Lung (tissue), 12 donors: Measurements from ENCODE around the gene CFAP58. TPM values are rescaled to one million over a fixed set of nuclear protein-coding genes. Genes with fewer than 3 reads are reported as not detected.

Experiments used
- ATAC-seq: fragments of 200-7000 bp; cut with Tn5 transposase; one replicate; pipeline ENCODE4 v1.9.1; 2020; ENCODE audit warnings: moderate number of reproducible peaks; ENCODE audit not compliant: insufficient read depth, low FRiP score
- DNase-seq, 3 donors: peaks; one replicate each; pipeline ENCODE4 v3.0.0-alpha.2; 2013 to 2017
- H3K27ac ChIP-seq, 2 donors: one replicate each; pipeline ENCODE4 v1.5.1; 2013; ENCODE audit warnings: mild to moderate bottlenecking in 2 of 2, moderate library complexity in 2 of 2, control low read depth in 1 of 2, inconsistent platforms in 1 of 2, low read depth in 1 of 2, low read length in 1 of 2
- H3K27me3 ChIP-seq, 3 donors: one replicate each; pipeline ENCODE4 v1.5.1; 2013; ENCODE audit warnings: low read length in 2 of 3; ENCODE audit not compliant: control insufficient read depth in 3 of 3, insufficient read depth in 3 of 3
- H3K36me3 ChIP-seq, 4 donors: one replicate each; pipeline ENCODE4 v1.5.1; 2013; ENCODE audit warnings: low read length in 4 of 4, mild to moderate bottlenecking in 1 of 4, moderate library complexity in 1 of 4; ENCODE audit not compliant: control insufficient read depth in 4 of 4, insufficient read depth in 4 of 4
- H3K4me1 ChIP-seq, 5 donors: one replicate each; pipeline ENCODE4 v1.5.1; 2013; ENCODE audit warnings: low read length in 5 of 5, mild to moderate bottlenecking in 2 of 5, moderate library complexity in 1 of 5; ENCODE audit not compliant: control insufficient read depth in 5 of 5, insufficient read depth in 5 of 5
- H3K4me3 ChIP-seq: one replicate; pipeline ENCODE4 v1.5.1; 2013; ENCODE audit warnings: mild to moderate bottlenecking, control low read depth, moderate library complexity
- H3K9ac ChIP-seq, 2 donors: one replicate each; pipeline ENCODE4 v1.5.1; 2013; ENCODE audit warnings: low read length in 2 of 2, control low read depth in 1 of 2; ENCODE audit not compliant: insufficient read depth in 1 of 2
- H3K9me3 ChIP-seq, 4 donors: one replicate each; pipeline ENCODE4 v1.5.1; 2013; ENCODE audit warnings: low read length in 3 of 4, mild to moderate bottlenecking in 1 of 4, moderate library complexity in 1 of 4; ENCODE audit not compliant: control insufficient read depth in 4 of 4, insufficient read depth in 3 of 4
- WGBS, 2 donors: extraction: QIAGEN DNeasy Blood & Tissue Kit; methylation state at CpG; one replicate each; pipeline ENCODE4 v1.1.7; 2013; 5-methylcytosine and 5-hydroxymethylcytosine counted together
- polyA plus RNA-seq, 2 donors: library from polyadenylated mRNA; stranded (reverse); fragments of 200-250 nt; gene quantifications; one replicate each; pipeline ENCODE4 v1.2.1, GENCODE V29; 2013
- total RNA-seq, 2 donors: library from RNA; depleted of rRNA in 1 of 2; stranded (reverse); fragments of >200 nt in 1 of 2; gene quantifications; one replicate each; pipeline ENCODE4 v1.2.1, GENCODE V29; 2014 to 2021
- TF ChIP-seq, protein P1 (sequence below): IDR thresholded peaks from 2 replicates; pipeline ENCODE4 v1.5.1; 2012; ENCODE audit warnings: mild to moderate bottlenecking; ENCODE audit errors: control extremely low read depth, extremely low read depth
- donor health status: control.
- donor health status: control.
- donor health status: Bipolar disorder and iron deficiency.
- donor health status: healthy.
- donor health status: DM: yes; HTN: yes; CAD: no.

CFAP58 gene
- total and polyA plus RNA-seq, 4 donors, result 1.4 to 5.4 (median 3.6) TPM

- ATAC-seq, result no peak
- 68 to 88% methylated on average over 1 of the region's 1 CpG for WGBS, 2 donors
- no peak overlapping the region for H3K27ac ChIP-seq
Measured at GRCh38 chr10:104447331-104447730, 93.7 kb downstream of the CFAP58 start.

DNA sequence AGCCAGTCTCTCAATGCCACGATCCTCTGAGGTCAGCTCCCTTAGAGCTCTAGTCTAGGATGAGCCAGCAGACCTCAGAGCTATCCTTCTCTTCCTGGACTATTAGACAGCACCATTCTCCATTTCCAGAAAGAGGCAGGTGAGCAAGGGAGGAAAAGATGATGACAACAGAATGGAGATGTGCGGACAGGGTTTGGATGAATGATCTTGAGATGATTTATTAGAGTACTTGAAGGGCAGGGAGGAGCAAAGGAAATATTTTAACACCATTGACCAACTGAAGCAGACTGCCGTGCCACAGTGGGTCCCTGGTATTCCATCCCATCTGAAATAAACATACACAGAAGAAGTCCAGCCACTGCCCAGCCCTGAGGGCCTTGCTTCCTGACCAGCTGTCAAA, 94.3 kb downstream of the CFAP58 start:
- TF ChIP-seq, protein P1, sequence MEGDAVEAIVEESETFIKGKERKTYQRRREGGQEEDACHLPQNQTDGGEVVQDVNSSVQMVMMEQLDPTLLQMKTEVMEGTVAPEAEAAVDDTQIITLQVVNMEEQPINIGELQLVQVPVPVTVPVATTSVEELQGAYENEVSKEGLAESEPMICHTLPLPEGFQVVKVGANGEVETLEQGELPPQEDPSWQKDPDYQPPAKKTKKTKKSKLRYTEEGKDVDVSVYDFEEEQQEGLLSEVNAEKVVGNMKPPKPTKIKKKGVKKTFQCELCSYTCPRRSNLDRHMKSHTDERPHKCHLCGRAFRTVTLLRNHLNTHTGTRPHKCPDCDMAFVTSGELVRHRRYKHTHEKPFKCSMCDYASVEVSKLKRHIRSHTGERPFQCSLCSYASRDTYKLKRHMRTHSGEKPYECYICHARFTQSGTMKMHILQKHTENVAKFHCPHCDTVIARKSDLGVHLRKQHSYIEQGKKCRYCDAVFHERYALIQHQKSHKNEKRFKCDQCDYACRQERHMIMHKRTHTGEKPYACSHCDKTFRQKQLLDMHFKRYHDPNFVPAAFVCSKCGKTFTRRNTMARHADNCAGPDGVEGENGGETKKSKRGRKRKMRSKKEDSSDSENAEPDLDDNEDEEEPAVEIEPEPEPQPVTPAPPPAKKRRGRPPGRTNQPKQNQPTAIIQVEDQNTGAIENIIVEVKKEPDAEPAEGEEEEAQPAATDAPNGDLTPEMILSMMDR, result no peak
- no peak overlapping the region for H3K27ac ChIP-seq
- H3K27me3 ChIP-seq, result no peaks in the 10 kb centered on the region
- H3K4me3 ChIP-seq, result no peak overlapping the region
- no peaks in the 10 kb centered on the region for H3K9me3 ChIP-seq
- H3K36me3 ChIP-seq, result peaks cover 0 to 3% (median 0%) of the 10 kb centered on the region in 4 donors
- WGBS, 2 donors, result 74 to 83% methylated on average over 3 of the region's 3 CpGs
- DNase-seq (no peak), ATAC-seq (no peak)
- no peak overlapping the region for H3K9ac ChIP-seq
- H3K4me1 ChIP-seq, result no peaks in the 10 kb centered on the region

More at GRCh38 chr10:104447331-104447730, 93.7 kb downstream of the CFAP58 start:
- no peak overlapping the region for H3K9ac ChIP-seq
- H3K4me3 ChIP-seq, result no peak overlapping the region
- no peaks in the 10 kb centered on the region for H3K9me3 ChIP-seq
- TF ChIP-seq, protein P1, result no peak
- H3K36me3 ChIP-seq, result peaks cover 0 to 3% (median 0%) of the 10 kb centered on the region in 4 donors
- no peaks in the 10 kb centered on the region for H3K27me3 ChIP-seq
- no peaks in the 10 kb centered on the region for H3K4me1 ChIP-seq
- no peak for DNase-seq

DNA sequence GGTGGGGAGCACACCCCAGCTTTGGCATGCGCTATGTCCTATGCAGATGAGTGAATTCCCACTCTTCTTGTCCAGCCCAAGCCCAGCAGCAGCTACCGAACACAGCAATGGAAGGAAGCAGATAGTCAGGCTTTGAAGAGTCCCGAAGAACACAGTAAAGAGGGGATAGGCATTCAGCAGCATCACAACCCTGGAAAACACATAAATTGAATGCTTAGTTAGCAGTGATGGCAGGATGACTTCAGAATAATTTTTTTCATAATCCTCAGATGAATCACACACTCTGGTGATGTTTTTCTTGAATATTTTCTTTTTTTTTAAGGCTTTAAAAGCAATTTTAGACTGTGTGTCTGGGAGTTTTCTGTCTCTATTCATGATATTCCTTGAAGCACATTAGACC, 95.8 kb downstream of the CFAP58 start:
- H3K4me3 ChIP-seq, result no peak overlapping the region
- TF ChIP-seq, protein P1, result no peak
- no peak overlapping the region for H3K27ac ChIP-seq
- H3K4me1 ChIP-seq, result no peaks in the 10 kb centered on the region
- H3K9me3 ChIP-seq, result no peaks in the 10 kb centered on the region
- no peak for DNase-seq
- no peak overlapping the region for H3K9ac ChIP-seq
- H3K27me3 ChIP-seq, result no peaks in the 10 kb centered on the region
- ATAC-seq, result no peak
- H3K36me3 ChIP-seq, result peaks cover 0 to 3% (median 0%) of the 10 kb centered on the region in 4 donors
- WGBS, 2 donors, result 88 to 92% methylated on average over 3 of the region's 3 CpGs

DNA sequence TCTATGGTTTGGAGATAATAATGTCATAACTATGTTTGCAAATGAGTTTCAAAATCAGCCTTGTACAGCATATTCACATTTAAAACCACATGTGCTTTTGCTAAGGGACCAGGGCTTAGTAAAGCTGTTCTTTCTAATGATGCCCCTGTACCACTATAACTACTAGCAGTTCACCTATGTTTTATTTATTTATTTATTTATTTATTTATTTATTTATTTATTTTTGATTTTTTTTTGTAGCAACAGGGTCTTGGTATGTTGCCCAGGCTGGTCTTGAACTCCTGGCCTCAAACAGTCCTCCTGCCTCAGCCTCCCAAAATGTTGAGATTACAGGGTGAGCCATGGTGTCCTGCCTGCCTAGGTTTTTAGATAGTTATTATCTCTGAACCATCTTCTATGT, 96.9 kb downstream of the CFAP58 start:
- TF ChIP-seq, protein P1, result no peak
- peaks cover 0 to 3% (median 0%) of the 10 kb centered on the region in 4 donors for H3K36me3 ChIP-seq
- no peaks in the 10 kb centered on the region for H3K9me3 ChIP-seq
- H3K27ac ChIP-seq, result no peak overlapping the region
- no peak for ATAC-seq
- DNase-seq, result no peak
- no peaks in the 10 kb centered on the region for H3K27me3 ChIP-seq
- H3K9ac ChIP-seq, result no peak overlapping the region
- H3K4me1 ChIP-seq, result no peaks in the 10 kb centered on the region
- no peak overlapping the region for H3K4me3 ChIP-seq
